ENCODE results near the gene ZNF440. TPM values are rescaled to one million over a fixed set of nuclear protein-coding genes. Genes with fewer than 3 reads are reported as not detected.
"Not testable (repeated sequence)": the region's sequence is repeated elsewhere in the genome, so short reads cannot be mapped to it uniquely, and the experiment has no call there.

ZNF440 gene
- total RNA-seq: 10 to 100 TPM in 3 of 4 donors, 1 to 10 TPM in 1; 6.3 to 14.5 (median 10.2) TPM

- peak; percentile 93 to 97 for DNase-seq (ENCODE audit: low spot score in 2 of 2)
- peak within 1 kb of the TSS; percentile 72 to 96 (median 92) for H3K27ac ChIP-seq
- H3K4me1 ChIP-seq: peaks cover 0 to 20% (median 7%) of the 10 kb centered on the region in 4 donors
- WGBS, 2 donors: 1% methylated on average over 48 to 54 of the region's 55 CpGs
- peaks cover 0 to 25% (median 0%) of the 10 kb centered on the region in 3 donors for H3K36me3 ChIP-seq
- H3K27me3 ChIP-seq: no peaks in the 10 kb centered on the region
- H3K9me3 ChIP-seq: no peaks in the 10 kb centered on the region
- peak within 1 kb of the TSS; percentile 79 to 97 (median 84) for H3K4me3 ChIP-seq
- TF ChIP-seq POLR2A (IDR thresholded peaks at IDR 0.05) (peak; percentile 69 to 85), CTCF (IDR thresholded peaks at IDR 0.05) (peak in 1 of 5 experiments; percentile 33), EP300 (IDR thresholded peaks at IDR 0.05) (peak; percentile 49 to 98)
These were observed at the start of gene ZNF440 for GRCh38 chr19:11814029-11814699. Gene ZNF440 (plus strand): TSS chr19:11814273. CDS start chr19:11814448, 175 bp downstream.

GRCh38 chr19:11766597-11767591 lies 47.2 kb upstream of the ZNF440 start, which contains the start of gene ZNF441:
Gene ZNF441 (plus strand): TSS chr19:11767000. CDS start chr19:11767194, 194 bp downstream.
- peaks cover 0 to 21% (median 0%) of the 10 kb centered on the region in 3 donors for H3K36me3 ChIP-seq
- WGBS, 2 donors: 0 to 1% methylated on average over 29 to 54 of the region's 61 CpGs
- peaks cover 0 to 20% (median 6%) of the 10 kb centered on the region in 4 donors for H3K4me1 ChIP-seq
- TF ChIP-seq CTCF (IDR thresholded peaks at IDR 0.05) (peak in 2 of 5 experiments; percentile 31 to 34), EP300 (IDR thresholded peaks at IDR 0.05) (peak; percentile 37 to 97), POLR2A (IDR thresholded peaks at IDR 0.05) (peak; percentile 38 to 86)
- DNase-seq (ENCODE audit: low spot score in 2 of 2): peak; percentile 99 to 100
- no peaks in the 10 kb centered on the region for H3K27me3 ChIP-seq
- H3K4me3 ChIP-seq: peak within 1 kb of the TSS; percentile 48 to 97 (median 90)
- H3K27ac ChIP-seq: peak within 1 kb of the TSS; percentile 68 to 98 (median 95)
- peaks cover 0 to 25% (median 2%) of the 10 kb centered on the region in 4 donors for H3K9me3 ChIP-seq

GRCh38 chr19:11767633-11768133 lies 46.4 kb upstream of the ZNF440 start:
- Histone ChIP-seq H3K9me3 (peaks cover 0 to 33% (median 5%) of the 10 kb centered on the region in 4 donors), H3K36me3 (peaks cover 0 to 29% (median 0%) of the 10 kb centered on the region in 3 donors), H3K27ac (peak overlapping the region; percentile 68 to 98 (median 95)), H3K27me3 (no peaks in the 10 kb centered on the region), H3K4me1 (peaks cover 0 to 20% (median 6%) of the 10 kb centered on the region in 4 donors), H3K4me3 (peak overlapping the region; percentile 48 to 97 (median 90))
- 1% methylated on average over 15 to 20 of the region's 20 CpGs for WGBS, 2 donors
- peak in 1 of 2 donors; percentile 19 for DNase-seq (ENCODE audit: low spot score in 2 of 2)
- TF ChIP-seq CTCF (IDR thresholded peaks at IDR 0.05): no peak
- no peak for TF ChIP-seq POLR2A (IDR thresholded peaks at IDR 0.05)
- no peak for TF ChIP-seq EP300 (IDR thresholded peaks at IDR 0.05)

GRCh38 chr19:11769995-11770394 lies 44.1 kb upstream of the ZNF440 start:
- no peaks in the 10 kb centered on the region for H3K27me3 ChIP-seq
- TF ChIP-seq POLR2A (IDR thresholded peaks at IDR 0.05) (no peak), EP300 (IDR thresholded peaks at IDR 0.05) (no peak), CTCF (IDR thresholded peaks at IDR 0.05) (no peak)
- no peak for DNase-seq (ENCODE audit: low spot score in 2 of 2)
- no peak overlapping the region for H3K27ac ChIP-seq
- no peak overlapping the region for H3K4me3 ChIP-seq
- peaks cover 0 to 56% (median 13%) of the 10 kb centered on the region in 4 donors for H3K9me3 ChIP-seq
- H3K36me3 ChIP-seq: peaks cover 0 to 38% (median 0%) of the 10 kb centered on the region in 3 donors
- WGBS, 2 donors: 92 to 97% methylated on average over 4 of the region's 4 CpGs
- peaks cover 0 to 20% (median 6%) of the 10 kb centered on the region in 4 donors for H3K4me1 ChIP-seq

- H3K36me3 ChIP-seq: peaks cover 0 to 51% (median 0%) of the 10 kb centered on the region in 3 donors
- 64 to 80% methylated on average over 11 of the region's 11 CpGs for WGBS, 2 donors
- not testable (repeated sequence) for H3K27me3 ChIP-seq; DNase-seq (ENCODE audit: low spot score in 2 of 2); H3K27ac ChIP-seq; H3K4me3 ChIP-seq
- H3K4me1 ChIP-seq: peaks cover 0 to 17% (median 6%) of the 10 kb centered on the region in 4 donors
- peaks cover 0 to 72% (median 20%) of the 10 kb centered on the region in 4 donors for H3K9me3 ChIP-seq
These were observed 42.6 kb upstream of the ZNF440 start for GRCh38 chr19:11771520-11771919.

GRCh38 chr19:11776669-11777068 lies 37.4 kb upstream of the ZNF440 start:
- H3K4me1 ChIP-seq; H3K4me3 ChIP-seq; H3K27me3 ChIP-seq; H3K27ac ChIP-seq; DNase-seq (ENCODE audit: low spot score in 2 of 2): not testable (repeated sequence)
- peaks cover 10 to 100% (median 50%) of the 10 kb centered on the region in 4 donors for H3K9me3 ChIP-seq
- peaks cover 28 to 84% (median 41%) of the 10 kb centered on the region in 3 donors for H3K36me3 ChIP-seq
- WGBS, 2 donors: 97% methylated on average over 11 of the region's 11 CpGs

Measured in tibial nerve (tissue), 4 donors.